Mesothelial cell of epicardium (in vitro differentiated cells): ENCODE measurements around the gene CHSY3. TPM values are rescaled to one million over a fixed set of nuclear protein-coding genes. Genes with fewer than 3 reads are reported as not detected.

Experiments
- DNase-seq, 2 experiments: peaks; one replicate each; pipeline ENCODE4 v3.0.0; 2021; ENCODE audit warnings: low spot score in 2 of 2; ENCODE audit not compliant: unreplicated experiment in 2 of 2
- H3K27ac Mint-ChIP-seq: 2 replicates; pipeline ENCODE4 v1.8.0; 2021; ENCODE audit warnings: mixed read lengths
- H3K27me3 Mint-ChIP-seq: 2 replicates; pipeline ENCODE4 v1.8.0; 2021; ENCODE audit warnings: low read depth, mixed read lengths
- H3K36me3 Mint-ChIP-seq: 2 replicates; pipeline ENCODE4 v1.8.0; 2021; ENCODE audit warnings: mixed read lengths
- H3K4me1 Mint-ChIP-seq: 2 replicates; pipeline ENCODE4 v1.8.0; 2021; ENCODE audit warnings: mixed read lengths
- H3K4me3 Mint-ChIP-seq: 2 replicates; pipeline ENCODE4 v1.8.0; 2021; ENCODE audit warnings: mild to moderate bottlenecking, moderate library complexity, mixed read lengths
- H3K9me3 Mint-ChIP-seq: 2 replicates; pipeline ENCODE4 v1.8.0; 2021; ENCODE audit warnings: mixed read lengths
- CTCF ChIP-seq: fragments of 200-600 bp; sonication (generic); IDR thresholded peaks from one replicate; pipeline ENCODE4 v1.5.0; 2021; ENCODE audit warnings: antibody characterized with exemption; ENCODE audit not compliant: unreplicated experiment
- total RNA-seq: library from RNA; stranded (reverse); gene quantifications from 3 replicates; pipeline ENCODE4 v1.2.1, GENCODE V29; 2021

Gene CHSY3
- total RNA-seq, 1 donor from 2014 or later = 4.8 TPM

GRCh38 chr5:130017173-130017572 lies 112.9 kb downstream of the CHSY3 start:
- no peak for TF ChIP-seq CTCF
- Mint-ChIP-seq H3K36me3 (no peaks in the 10 kb centered on the region), H3K4me1 (no peaks in the 10 kb centered on the region), H3K9me3 (peaks cover 22% of the 10 kb centered on the region), H3K4me3 (no peak overlapping the region), H3K27ac (no peak overlapping the region), H3K27me3 (no peaks in the 10 kb centered on the region)
- no peak for DNase-seq

DNA sequence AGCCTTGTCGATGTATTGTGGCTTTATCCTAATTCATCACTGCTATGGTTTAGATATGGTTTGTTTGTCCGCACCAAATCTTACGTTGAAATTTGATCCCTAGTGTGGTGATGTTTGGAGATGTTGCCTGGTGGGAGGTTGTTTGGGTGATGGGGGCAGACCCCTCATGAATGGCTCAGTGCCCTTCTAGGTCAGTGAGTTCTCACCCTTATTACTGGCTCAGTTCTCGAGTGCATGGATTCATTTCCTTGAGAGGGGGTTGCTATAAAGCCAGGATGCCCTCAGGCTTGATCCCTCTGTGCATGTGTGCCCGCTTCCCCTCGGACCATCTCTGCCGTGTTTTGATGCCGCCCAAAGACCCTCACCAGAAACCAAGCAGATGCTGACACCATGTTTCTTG lies 114.4 kb downstream of the CHSY3 start:
- Mint-ChIP-seq H3K36me3 (no peaks in the 10 kb centered on the region), H3K9me3 (peaks cover 17% of the 10 kb centered on the region), H3K27me3 (no peaks in the 10 kb centered on the region), H3K27ac (no peak overlapping the region), H3K4me1 (no peaks in the 10 kb centered on the region), H3K4me3 (no peak overlapping the region)
- DNase-seq = no peak
- no peak for TF ChIP-seq CTCF

DNA sequence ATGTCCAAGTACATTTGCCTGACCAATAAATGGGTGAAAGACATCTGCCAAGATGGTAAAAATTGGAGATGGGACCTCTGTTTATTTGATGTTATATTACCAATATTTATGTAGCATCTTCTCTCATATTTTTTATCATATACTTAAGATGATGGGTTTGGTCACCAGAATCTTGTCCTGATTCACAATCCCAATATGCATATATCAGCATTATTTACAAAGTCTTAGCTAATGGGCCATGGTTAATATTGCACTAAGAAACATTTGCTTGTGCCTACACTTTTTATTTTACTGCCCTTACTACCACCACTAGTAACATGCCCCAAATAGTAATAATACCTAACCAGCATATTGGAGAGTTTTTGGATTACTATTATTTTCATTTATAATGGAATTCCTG lies 116.7 kb downstream of the CHSY3 start:
- H3K9me3 Mint-ChIP-seq = peaks cover under 1% of the 10 kb centered on the region
- H3K36me3 Mint-ChIP-seq = no peaks in the 10 kb centered on the region
- no peaks in the 10 kb centered on the region for H3K4me1 Mint-ChIP-seq
- no peaks in the 10 kb centered on the region for H3K27me3 Mint-ChIP-seq
- no peak overlapping the region for H3K4me3 Mint-ChIP-seq
- no peak overlapping the region for H3K27ac Mint-ChIP-seq
- TF ChIP-seq CTCF = no peak
- DNase-seq = no peak

DNA sequence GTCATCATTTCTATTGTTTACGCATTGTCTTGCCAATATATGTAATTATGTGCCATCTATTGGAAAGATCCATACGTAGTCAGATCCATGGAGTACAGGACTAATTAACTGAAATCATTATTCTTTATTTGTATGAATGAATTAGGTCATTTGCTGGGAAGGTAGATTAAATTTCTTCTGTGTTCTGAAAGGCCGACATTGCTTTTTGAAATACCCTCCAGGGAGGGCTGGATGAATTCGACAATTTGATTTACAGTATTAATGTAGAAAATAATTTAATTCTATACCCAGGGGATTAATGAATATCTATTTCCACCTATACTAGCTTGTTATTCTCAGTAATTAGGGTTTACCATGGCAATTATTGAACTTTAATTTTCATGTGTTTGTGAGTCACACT lies 117.6 kb downstream of the CHSY3 start:
- no peak for DNase-seq
- Mint-ChIP-seq H3K27ac (no peak overlapping the region), H3K27me3 (no peaks in the 10 kb centered on the region), H3K9me3 (no peaks in the 10 kb centered on the region), H3K36me3 (no peaks in the 10 kb centered on the region), H3K4me3 (no peak overlapping the region), H3K4me1 (no peaks in the 10 kb centered on the region)
- TF ChIP-seq CTCF = no peak

GRCh38 chr5:130023604-130024003 lies 119.3 kb downstream of the CHSY3 start:
- Mint-ChIP-seq H3K9me3 (no peaks in the 10 kb centered on the region), H3K4me1 (no peaks in the 10 kb centered on the region), H3K4me3 (no peak overlapping the region), H3K27ac (no peak overlapping the region), H3K36me3 (no peaks in the 10 kb centered on the region), H3K27me3 (peaks cover 1% of the 10 kb centered on the region)
- no peak for DNase-seq
- no peak for TF ChIP-seq CTCF

DNA sequence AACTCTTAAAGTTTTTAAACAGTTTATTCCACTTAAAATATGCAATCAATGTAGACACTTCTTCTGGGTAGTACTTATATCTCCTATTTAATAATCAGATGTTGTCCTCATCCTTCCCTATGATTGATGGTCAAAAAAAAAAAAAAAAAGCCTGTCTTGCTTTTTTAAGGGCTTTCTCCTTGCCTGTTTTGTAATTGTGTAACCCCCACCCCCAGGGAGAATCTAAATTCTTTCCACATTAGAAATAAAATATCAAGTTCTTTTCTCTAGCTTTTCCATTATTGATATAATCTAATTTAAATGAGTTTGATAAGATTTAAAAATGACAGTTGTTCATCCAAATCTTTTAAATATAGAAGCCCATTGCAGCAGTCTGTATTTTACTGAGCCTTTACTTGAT lies 119.7 kb downstream of the CHSY3 start:
- no peak for TF ChIP-seq CTCF
- H3K9me3 Mint-ChIP-seq = no peaks in the 10 kb centered on the region
- DNase-seq = no peak
- no peaks in the 10 kb centered on the region for H3K4me1 Mint-ChIP-seq
- no peak overlapping the region for H3K27ac Mint-ChIP-seq
- peaks cover 2% of the 10 kb centered on the region for H3K27me3 Mint-ChIP-seq
- H3K36me3 Mint-ChIP-seq = no peaks in the 10 kb centered on the region
- H3K4me3 Mint-ChIP-seq = no peak overlapping the region
